HEK293 (cell line): Measurements from ENCODE around the gene SERPINA3.

ENCODE experiments used
- CTCF ChIA-PET: fragments of 350-600 bp; formaldehyde crosslinking; extraction: SDS; loops from one replicate; lab custom pipeline; 2021; ENCODE audit warnings: antibody characterized with exemption; lab: Yijun Ruan, JAX
- POLR2A ChIA-PET: fragments of 300-600 bp; formaldehyde crosslinking; extraction: SDS; loops from one replicate; lab custom pipeline; 2020; ENCODE audit warnings: antibody characterized with exemption, inconsistent platforms; lab: Yijun Ruan, JAX
- H3K27ac ChIP-seq: fragments of 200-500 bp; sonication (Bioruptor generic); 2 replicates; pipeline ENCODE4 v1.5.1; 2014; ENCODE audit warnings: low read depth, low read length, control low read depth, inconsistent platforms; ENCODE audit errors: extremely low read depth
- H3K36me3 ChIP-seq, 2 experiments: fragments of 200-500 bp in 1 of 2; sonication (Bioruptor generic) in 1 of 2; 1 replicate in 1 of 2; 2 replicates in 1 of 2; pipeline ENCODE4 v1.5.1; 2014 to 2017; ENCODE audit warnings: inconsistent platforms in 2 of 2, low read length in 2 of 2; ENCODE audit not compliant: control insufficient read depth in 2 of 2, insufficient read depth in 1 of 2
- H3K4me1 ChIP-seq: fragments of 200-500 bp; sonication (Bioruptor generic); 2 replicates; pipeline ENCODE4 v1.5.1; 2014; ENCODE audit warnings: mild to moderate bottlenecking, low read length, inconsistent platforms; ENCODE audit not compliant: control insufficient read depth, insufficient read depth
- H3K4me3 ChIP-seq: 2 replicates; pipeline ENCODE4 v1.5.1; 2011; ENCODE audit warnings: low read depth, mild to moderate bottlenecking, control low read depth, low read length, moderate library complexity
- H3K9me3 ChIP-seq: fragments of 200-500 bp; sonication (Bioruptor generic); 2 replicates; pipeline ENCODE4 v1.5.1; 2014; ENCODE audit warnings: low read depth, low read length, inconsistent platforms; ENCODE audit not compliant: control insufficient read depth, insufficient read depth
- GLIS2 ChIP-seq: fragments of 450-650 bp; formaldehyde crosslinking; IDR thresholded peaks from 2 replicates; pipeline ENCODE4 v1.5.1; 2016; ENCODE audit warnings: missing biosample characterization, missing genetic modification characterization
- KLF16 ChIP-seq: fragments of 450-650 bp; formaldehyde crosslinking; IDR thresholded peaks from 2 replicates; pipeline ENCODE4 v1.5.1; 2017; ENCODE audit warnings: missing biosample characterization, missing genetic modification characterization
- KLF9 ChIP-seq: fragments of 450-650 bp; formaldehyde crosslinking; IDR thresholded peaks from 2 replicates; pipeline ENCODE4 v1.5.1; 2016; ENCODE audit warnings: missing biosample characterization, missing genetic modification characterization, low read depth
- OSR2 ChIP-seq: fragments of 450-650 bp; formaldehyde crosslinking; IDR thresholded peaks from 2 replicates; pipeline ENCODE4 v1.5.1; 2016; ENCODE audit warnings: missing biosample characterization, missing genetic modification characterization
- SCRT2 ChIP-seq: fragments of 450-650 bp; formaldehyde crosslinking; IDR thresholded peaks from 2 replicates; pipeline ENCODE4 v1.5.1; 2016; ENCODE audit warnings: missing biosample characterization, missing genetic modification characterization
- ZBTB1 ChIP-seq: fragments of 450-650 bp; formaldehyde crosslinking; IDR thresholded peaks from 2 replicates; pipeline ENCODE4 v1.5.1; 2016; ENCODE audit warnings: missing biosample characterization, missing genetic modification characterization
- ZBTB8A ChIP-seq: fragments of 450-650 bp; formaldehyde crosslinking; IDR thresholded peaks from 2 replicates; pipeline ENCODE4 v1.5.1; 2016; ENCODE audit warnings: missing biosample characterization, missing genetic modification characterization
- ZIC2 ChIP-seq: fragments of 450-650 bp; formaldehyde crosslinking; IDR thresholded peaks from 2 replicates; pipeline ENCODE4 v1.5.1; 2016; ENCODE audit warnings: missing biosample characterization, missing genetic modification characterization
- ZNF175 ChIP-seq: fragments of 450-650 bp; formaldehyde crosslinking; IDR thresholded peaks from 2 replicates; pipeline ENCODE4 v1.5.1; 2016; ENCODE audit warnings: missing biosample characterization, missing genetic modification characterization
- ZNF350 ChIP-seq: fragments of 450-650 bp; formaldehyde crosslinking; IDR thresholded peaks from 2 replicates; pipeline ENCODE4 v1.5.0; 2017; ENCODE audit warnings: missing biosample characterization, mild to moderate bottlenecking, missing genetic modification characterization
- ZNF394 ChIP-seq: fragments of 450-650 bp; formaldehyde crosslinking; IDR thresholded peaks from 2 replicates; pipeline ENCODE4 v1.5.1; 2016; ENCODE audit warnings: missing biosample characterization, missing genetic modification characterization, mild to moderate bottlenecking, moderate library complexity, borderline replicate concordance
- ZNF473 ChIP-seq: fragments of 450-650 bp; formaldehyde crosslinking; IDR thresholded peaks from 2 replicates; pipeline ENCODE4 v1.5.1; 2017; ENCODE audit warnings: missing biosample characterization, missing genetic modification characterization
- ZNF510 ChIP-seq: fragments of 450-650 bp; formaldehyde crosslinking; IDR thresholded peaks from 2 replicates; pipeline ENCODE4 v1.5.1; 2018; ENCODE audit warnings: mild to moderate bottlenecking, missing genetic modification characterization, missing biosample characterization; ENCODE audit not compliant: insufficient replicate concordance
- ZNF544 ChIP-seq: fragments of 450-650 bp; formaldehyde crosslinking; IDR thresholded peaks from 2 replicates; pipeline ENCODE4 v1.5.0; 2017; ENCODE audit warnings: missing biosample characterization, missing genetic modification characterization
- ZNF596 ChIP-seq: fragments of 450-650 bp; IDR thresholded peaks from 2 replicates; pipeline ENCODE4 v1.5.0; 2018; ENCODE audit warnings: missing biosample characterization, mild to moderate bottlenecking, missing genetic modification characterization, moderate library complexity
- ZNF626 ChIP-seq: fragments of 450-650 bp; sonication (Bioruptor Pico); formaldehyde crosslinking; IDR thresholded peaks from 2 replicates; pipeline ENCODE4 v1.5.1; 2018; ENCODE audit warnings: missing biosample characterization, missing genetic modification characterization, inconsistent platforms
- ZNF629 ChIP-seq: fragments of 450-650 bp; formaldehyde crosslinking; IDR thresholded peaks from 2 replicates; pipeline ENCODE4 v1.5.1; 2017; ENCODE audit warnings: missing biosample characterization, missing genetic modification characterization
- ZNF777 ChIP-seq: fragments of 450-650 bp; formaldehyde crosslinking; IDR thresholded peaks from 2 replicates; pipeline ENCODE4 v1.5.1; 2017; ENCODE audit warnings: missing biosample characterization, missing genetic modification characterization, borderline replicate concordance
- ZNF785 ChIP-seq: fragments of 450-650 bp; formaldehyde crosslinking; IDR thresholded peaks from 2 replicates; pipeline ENCODE4 v1.5.1; 2016; ENCODE audit warnings: missing biosample characterization, missing genetic modification characterization
- TF ChIP-seq, protein P1 (sequence below): fragments of 450-650 bp; IDR thresholded peaks from 2 replicates; pipeline ENCODE4 v1.5.1; 2018; ENCODE audit warnings: missing biosample characterization, mild to moderate bottlenecking, missing genetic modification characterization
- TF ChIP-seq, protein P2 (sequence below): fragments of 450-650 bp; formaldehyde crosslinking; IDR thresholded peaks from 2 replicates; pipeline ENCODE4 v1.5.1; 2016; ENCODE audit warnings: missing biosample characterization, missing genetic modification characterization
- TF ChIP-seq, protein P3 (sequence below): fragments of 450-650 bp; formaldehyde crosslinking; IDR thresholded peaks from 2 replicates; pipeline ENCODE4 v1.5.1; 2016; ENCODE audit warnings: missing biosample characterization, missing genetic modification characterization

The SERPINA3 gene

DNA sequence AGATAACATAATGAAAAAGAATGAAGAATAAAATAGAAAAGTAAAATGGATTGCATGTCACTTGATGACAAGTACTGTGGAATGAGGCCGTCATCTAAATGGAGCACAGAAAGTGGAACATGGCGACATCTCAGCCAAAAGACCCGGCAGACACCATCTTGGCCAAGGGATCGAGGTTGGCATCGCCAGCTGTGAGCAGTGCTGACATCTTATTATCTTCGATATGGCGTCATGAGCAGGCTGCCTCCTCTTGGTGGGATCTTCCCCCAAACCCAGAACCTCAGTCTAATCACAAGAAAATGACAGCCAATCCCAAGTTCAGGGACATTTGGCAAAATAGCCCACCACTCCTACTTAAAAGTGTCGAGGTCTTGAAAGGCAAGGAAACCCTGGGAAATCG lies 15.8 kb upstream of the SERPINA3 start:
- CTCF ChIA-PET: no interaction called here
- POLR2A ChIA-PET: no interaction called here
- no peaks in the 10 kb centered on the region for H3K9me3 ChIP-seq
- TF ChIP-seq ZNF596 (tag by site-specific recombination) (no peak), ZIC2 (tag by site-specific recombination) (no peak), ZNF394 (no peak), ZNF785 (no peak)
- no peaks in the 10 kb centered on the region for H3K36me3 ChIP-seq
- H3K4me3 ChIP-seq: no peak overlapping the region
- H3K27ac ChIP-seq: no peak overlapping the region
- H3K4me1 ChIP-seq: no peaks in the 10 kb centered on the region; the same call in 1 of the 2 replicates

DNA sequence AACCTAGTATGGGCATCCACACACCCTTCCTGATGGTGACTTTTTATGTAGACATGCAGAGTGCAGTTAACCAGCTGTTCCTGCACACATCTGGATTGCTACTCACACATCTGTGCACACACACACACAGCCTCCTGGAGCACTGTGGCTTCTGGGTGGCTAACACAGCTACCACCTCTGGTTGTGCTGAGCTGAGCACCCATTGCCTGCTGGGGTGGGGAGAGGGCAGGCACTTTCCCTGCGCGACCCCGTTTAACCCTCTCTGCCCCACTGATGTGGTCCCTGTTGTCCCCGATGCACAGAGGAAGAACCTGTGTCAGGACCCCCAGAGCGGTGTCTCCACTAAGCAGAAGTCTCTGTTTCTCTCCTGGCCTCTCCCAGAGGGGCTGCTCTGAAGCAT lies 14.4 kb upstream of the SERPINA3 start:
- Histone ChIP-seq H3K36me3 (no peaks in the 10 kb centered on the region), H3K4me1 (no peaks in the 10 kb centered on the region; the same call in 1 of the 2 replicates), H3K27ac (no peak overlapping the region), H3K4me3 (no peak overlapping the region), H3K9me3 (no peaks in the 10 kb centered on the region)
- ChIA-PET POLR2A (no interaction called here), CTCF (no interaction called here)
- TF ChIP-seq ZNF596 (tag by site-specific recombination) (no peak), ZNF350 (no peak), ZNF626 (tag by site-specific recombination) (no peak), GLIS2 (tag by site-specific recombination) (no peak), ZNF175 (tag by site-specific recombination) (no peak), OSR2 (tag by site-specific recombination) (no peak), KLF9 (tag by site-specific recombination) (no peak), ZBTB1 (tag by site-specific recombination) (no peak), ZNF473 (no peak), ZNF544 (tag by site-specific recombination) (no peak), ZNF510 (tag by site-specific recombination) (no peak), ZNF777 (tag by site-specific recombination) (no peak), ZNF629 (tag by site-specific recombination) (no peak), SCRT2 (tag by site-specific recombination) (no peak), KLF16 (tag by site-specific recombination) (no peak), ZBTB8A (tag by site-specific recombination) (no peak)
- TF ChIP-seq, protein P1, sequence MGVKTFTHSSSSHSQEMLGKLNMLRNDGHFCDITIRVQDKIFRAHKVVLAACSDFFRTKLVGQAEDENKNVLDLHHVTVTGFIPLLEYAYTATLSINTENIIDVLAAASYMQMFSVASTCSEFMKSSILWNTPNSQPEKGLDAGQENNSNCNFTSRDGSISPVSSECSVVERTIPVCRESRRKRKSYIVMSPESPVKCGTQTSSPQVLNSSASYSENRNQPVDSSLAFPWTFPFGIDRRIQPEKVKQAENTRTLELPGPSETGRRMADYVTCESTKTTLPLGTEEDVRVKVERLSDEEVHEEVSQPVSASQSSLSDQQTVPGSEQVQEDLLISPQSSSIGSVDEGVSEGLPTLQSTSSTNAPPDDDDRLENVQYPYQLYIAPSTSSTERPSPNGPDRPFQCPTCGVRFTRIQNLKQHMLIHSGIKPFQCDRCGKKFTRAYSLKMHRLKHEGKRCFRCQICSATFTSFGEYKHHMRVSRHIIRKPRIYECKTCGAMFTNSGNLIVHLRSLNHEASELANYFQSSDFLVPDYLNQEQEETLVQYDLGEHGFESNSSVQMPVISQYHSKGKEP: no peak
- TF ChIP-seq, protein P2, sequence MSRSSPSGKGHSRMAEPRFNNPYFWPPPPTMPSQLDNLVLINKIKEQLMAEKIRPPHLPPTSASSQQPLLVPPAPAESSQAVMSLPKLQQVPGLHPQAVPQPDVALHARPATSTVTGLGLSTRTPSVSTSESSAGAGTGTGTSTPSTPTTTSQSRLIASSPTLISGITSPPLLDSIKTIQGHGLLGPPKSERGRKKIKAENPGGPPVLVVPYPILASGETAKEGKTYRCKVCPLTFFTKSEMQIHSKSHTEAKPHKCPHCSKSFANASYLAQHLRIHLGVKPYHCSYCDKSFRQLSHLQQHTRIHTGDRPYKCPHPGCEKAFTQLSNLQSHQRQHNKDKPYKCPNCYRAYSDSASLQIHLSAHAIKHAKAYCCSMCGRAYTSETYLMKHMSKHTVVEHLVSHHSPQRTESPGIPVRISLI: no peak
- TF ChIP-seq, protein P3, sequence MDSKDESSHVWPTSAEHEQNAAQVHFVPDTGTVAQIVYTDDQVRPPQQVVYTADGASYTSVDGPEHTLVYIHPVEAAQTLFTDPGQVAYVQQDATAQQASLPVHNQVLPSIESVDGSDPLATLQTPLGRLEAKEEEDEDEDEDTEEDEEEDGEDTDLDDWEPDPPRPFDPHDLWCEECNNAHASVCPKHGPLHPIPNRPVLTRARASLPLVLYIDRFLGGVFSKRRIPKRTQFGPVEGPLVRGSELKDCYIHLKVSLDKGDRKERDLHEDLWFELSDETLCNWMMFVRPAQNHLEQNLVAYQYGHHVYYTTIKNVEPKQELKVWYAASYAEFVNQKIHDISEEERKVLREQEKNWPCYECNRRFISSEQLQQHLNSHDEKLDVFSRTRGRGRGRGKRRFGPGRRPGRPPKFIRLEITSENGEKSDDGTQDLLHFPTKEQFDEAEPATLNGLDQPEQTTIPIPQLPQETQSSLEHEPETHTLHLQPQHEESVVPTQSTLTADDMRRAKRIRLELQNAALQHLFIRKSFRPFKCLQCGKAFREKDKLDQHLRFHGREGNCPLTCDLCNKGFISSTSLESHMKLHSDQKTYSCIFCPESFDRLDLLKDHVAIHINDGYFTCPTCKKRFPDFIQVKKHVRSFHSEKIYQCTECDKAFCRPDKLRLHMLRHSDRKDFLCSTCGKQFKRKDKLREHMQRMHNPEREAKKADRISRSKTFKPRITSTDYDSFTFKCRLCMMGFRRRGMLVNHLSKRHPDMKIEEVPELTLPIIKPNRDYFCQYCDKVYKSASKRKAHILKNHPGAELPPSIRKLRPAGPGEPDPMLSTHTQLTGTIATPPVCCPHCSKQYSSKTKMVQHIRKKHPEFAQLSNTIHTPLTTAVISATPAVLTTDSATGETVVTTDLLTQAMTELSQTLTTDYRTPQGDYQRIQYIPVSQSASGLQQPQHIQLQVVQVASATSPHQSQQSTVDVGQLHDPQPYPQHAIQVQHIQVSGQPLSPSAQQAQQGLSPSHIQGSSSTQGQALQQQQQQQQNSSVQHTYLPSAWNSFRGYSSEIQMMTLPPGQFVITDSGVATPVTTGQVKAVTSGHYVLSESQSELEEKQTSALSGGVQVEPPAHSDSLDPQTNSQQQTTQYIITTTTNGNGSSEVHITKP (tag by site-specific recombination): no peak
